Measurements from ENCODE around the gene ARG2. TPM values are rescaled to one million over a fixed set of nuclear protein-coding genes. Genes with fewer than 3 reads are reported as not detected.
"Not testable (repeated sequence)": the region's sequence is repeated elsewhere in the genome, so short reads cannot be mapped to it uniquely, and the experiment has no call there.

Gene ARG2
- total RNA-seq, 1 experiment from 2014 or later, result 26.4 TPM

DNA sequence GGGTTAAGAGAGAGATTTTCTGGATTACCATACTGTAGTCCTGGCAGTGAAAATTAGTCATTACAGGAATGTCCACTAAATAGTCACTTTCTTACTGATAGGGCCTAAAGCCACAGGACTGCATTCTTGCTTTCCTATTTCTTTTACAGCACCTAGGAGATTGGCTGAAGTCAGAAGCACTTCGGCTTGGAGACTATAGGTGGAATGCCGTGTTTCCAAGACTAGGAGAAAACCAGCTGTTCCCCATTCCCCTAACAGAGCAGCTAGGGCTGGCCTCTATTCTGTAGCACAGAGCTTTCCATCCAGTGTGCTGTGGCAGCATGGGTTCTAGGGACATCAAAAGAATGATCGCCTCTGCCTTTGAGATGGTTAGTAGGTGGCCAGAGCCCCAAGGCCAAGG, 34.7 kb upstream of the ARG2 start:
- no peak for DNase-seq (ENCODE audit: low read depth)

- DNase-seq (ENCODE audit: low read depth), result no peak
These were observed 33.4 kb upstream of the ARG2 start for GRCh38 chr14:67586369-67586768.

DNA sequence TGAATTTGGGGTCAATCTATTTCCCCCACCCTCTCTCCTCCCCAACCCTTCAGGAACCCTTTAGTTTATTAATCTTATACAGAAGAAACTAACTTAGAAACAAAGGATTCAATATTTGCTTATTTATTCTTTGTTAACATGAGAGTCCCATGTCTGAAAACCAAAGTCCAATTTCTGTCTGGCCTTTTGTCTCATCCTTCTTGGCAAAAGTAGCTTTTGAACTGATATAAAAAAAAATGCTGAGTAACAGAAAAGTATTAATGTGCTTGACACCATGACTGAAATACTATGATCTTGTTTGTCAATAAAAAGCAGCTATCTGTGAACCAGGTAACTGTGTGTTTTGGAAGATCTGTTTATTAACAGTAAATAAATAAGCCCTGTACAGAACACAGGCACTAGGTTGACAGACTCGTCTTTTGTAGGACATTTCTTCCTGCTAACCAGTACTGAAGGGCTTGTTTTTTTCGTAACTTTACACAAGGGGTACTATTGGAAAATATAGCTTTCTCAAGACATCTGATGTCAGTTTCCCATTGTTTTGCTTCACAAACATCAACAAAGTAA, 30.4 kb upstream of the ARG2 start:
- no peak for DNase-seq (ENCODE audit: low read depth)

GRCh38 chr14:67593650-67594049, 26.1 kb upstream of the ARG2 start:
- not testable (repeated sequence) for DNase-seq (ENCODE audit: low read depth)

DNA sequence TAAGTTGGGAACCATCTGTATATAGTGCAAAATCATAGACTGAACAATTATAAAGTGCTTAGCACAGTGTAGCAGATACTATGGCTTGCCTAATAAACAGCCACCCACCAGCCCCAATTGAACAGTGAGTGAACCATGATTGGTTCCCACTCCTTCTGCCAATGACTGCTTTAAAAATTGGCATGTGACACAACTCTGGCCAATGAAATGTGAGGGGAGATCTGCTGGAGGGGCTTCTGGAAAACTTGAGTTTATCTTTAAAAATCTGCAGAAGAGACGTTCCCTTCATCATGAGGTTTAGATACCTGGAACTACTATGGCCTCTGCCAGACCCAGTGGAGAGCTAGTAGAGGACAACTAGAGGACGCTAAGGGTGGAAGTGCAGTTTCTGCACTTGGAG, 24.3 kb upstream of the ARG2 start:
- DNase-seq (ENCODE audit: low read depth), result no peak

GRCh38 chr14:67599698-67600561, 19.8 kb upstream of the ARG2 start, which contains the start of gene PIGH:
PIGH (minus strand) TSS chr14:67600268; CDS start chr14:67600203, 65 bp downstream.
- peak; percentile 79 for DNase-seq (ENCODE audit: low read depth)

DNA sequence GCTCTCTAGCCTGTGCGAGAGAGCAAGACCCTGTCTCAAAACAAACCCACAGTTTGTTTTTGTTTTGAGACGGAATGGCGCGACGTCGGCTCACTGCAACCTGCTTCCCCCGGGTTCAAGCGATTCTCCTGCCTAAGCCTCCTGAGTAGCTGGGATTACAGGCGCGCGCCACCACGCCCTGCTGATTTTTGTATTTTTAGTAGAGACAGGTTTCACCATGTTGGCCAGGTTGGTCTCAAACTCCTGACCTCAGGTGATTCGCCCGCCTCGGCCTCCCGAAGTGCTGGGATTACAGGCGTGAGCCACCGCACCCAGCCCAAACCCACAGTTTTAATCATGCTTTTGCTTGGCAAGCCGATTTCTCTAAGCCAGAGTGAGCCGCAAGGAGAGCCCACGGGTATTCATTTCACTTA, 19.2 kb upstream of the ARG2 start:
- not testable (repeated sequence) for DNase-seq (ENCODE audit: low read depth)

GRCh38 chr14:67602076-67602475, 17.6 kb upstream of the ARG2 start:
- no peak for DNase-seq (ENCODE audit: low read depth)

DNA sequence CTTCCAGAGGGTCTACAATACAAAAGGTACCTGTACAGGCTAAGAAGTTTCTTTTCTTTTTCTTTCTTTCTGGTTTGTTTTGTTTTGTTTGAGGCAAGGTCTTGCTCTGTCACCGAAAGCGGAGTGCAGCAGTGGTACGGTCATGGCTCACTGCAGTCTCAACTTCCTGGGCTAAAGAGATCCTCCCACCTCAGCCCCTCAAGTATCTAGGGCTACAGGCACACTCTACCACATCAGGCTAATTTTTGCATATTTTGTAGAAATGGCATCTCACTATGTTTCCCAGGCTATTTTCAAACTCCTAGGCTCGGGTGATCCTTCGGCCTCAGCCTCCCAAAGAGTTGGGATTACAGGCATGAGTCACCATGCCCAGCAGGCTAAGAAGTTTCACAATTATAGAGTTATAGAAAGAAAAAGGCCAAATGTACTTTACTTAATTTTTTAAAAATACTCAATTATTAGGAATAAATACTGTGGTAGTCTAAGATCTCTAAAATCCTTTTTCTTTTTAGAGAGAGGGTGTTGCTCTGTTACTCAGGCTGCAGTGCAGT, 16.6 kb upstream of the ARG2 start:
- DNase-seq (ENCODE audit: low read depth), result peak; percentile 32

GRCh38 chr14:67607646-67608045, 12.1 kb upstream of the ARG2 start:
- DNase-seq (ENCODE audit: low read depth), result no peak

DNA sequence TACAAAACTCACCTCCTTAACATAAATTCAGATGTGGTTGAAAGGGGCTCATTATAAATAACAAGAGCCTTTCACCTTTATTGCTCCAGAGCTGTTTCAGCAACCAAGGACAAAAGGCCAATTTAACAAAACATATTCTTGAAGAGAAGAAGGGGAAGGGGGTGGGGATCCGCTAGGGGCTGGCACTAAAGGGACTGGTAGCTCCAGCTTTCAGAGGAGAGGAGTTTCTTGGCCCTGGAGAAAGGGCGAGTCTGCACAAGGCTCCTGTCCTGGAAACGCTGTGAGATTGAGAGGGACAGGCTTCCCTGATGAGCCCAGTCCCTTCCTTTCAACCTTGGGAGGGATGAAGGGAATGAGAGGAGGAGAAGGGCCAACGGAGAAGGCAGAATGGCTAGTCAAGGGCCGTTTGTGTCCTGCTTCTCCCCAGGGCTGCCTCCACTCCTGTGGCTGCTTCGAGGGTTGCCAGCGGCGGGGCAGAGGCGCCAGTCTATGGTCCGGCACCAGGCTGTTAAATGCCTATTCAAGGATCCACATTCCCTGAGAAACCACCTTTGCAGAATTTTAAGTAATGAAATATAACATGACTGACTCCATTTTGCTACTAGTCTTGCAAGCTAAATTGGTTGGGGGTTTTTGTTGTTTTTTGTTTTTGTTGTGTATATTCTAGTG, 9.9 kb upstream of the ARG2 start:
- DNase-seq (ENCODE audit: low read depth), result no peak

GRCh38 chr14:67610491-67610890, 9.2 kb upstream of the ARG2 start:
- DNase-seq (ENCODE audit: low read depth), result no peak

- DNase-seq (ENCODE audit: low read depth), result peak; percentile 87
These were observed 1.1 kb upstream of the ARG2 start for GRCh38 chr14:67618617-67619063.

- DNase-seq (ENCODE audit: low read depth), result peak; percentile 44
These were observed 581 bp downstream of the ARG2 start for GRCh38 chr14:67620217-67620785.

GRCh38 chr14:67622675-67623074, 3.0 kb downstream of the ARG2 start:
- peak; percentile 92 for DNase-seq (ENCODE audit: low read depth)

GRCh38 chr14:67623114-67623513, 3.4 kb downstream of the ARG2 start:
- peak; percentile 78 for DNase-seq (ENCODE audit: low read depth)

DNA sequence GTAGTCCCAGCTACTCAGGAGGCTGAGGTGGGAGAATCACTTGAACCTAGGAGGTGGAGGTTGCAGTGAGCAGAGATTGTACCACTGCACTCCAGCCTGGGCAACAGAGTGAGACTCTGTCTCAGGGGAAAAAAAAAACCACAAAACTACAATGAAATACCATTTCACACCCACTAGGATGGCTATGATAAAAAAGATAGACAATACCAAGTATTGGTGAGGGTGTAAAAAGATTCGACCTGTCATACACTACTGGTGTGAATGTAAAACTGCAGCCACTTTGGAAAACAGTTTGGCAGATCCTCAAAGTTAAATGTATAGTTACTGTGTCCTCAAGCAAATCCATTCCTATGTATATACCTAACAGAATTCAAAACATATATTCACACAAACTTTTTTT, 6.4 kb downstream of the ARG2 start:
- DNase-seq (ENCODE audit: low read depth), result not testable (repeated sequence)

- DNase-seq (ENCODE audit: low read depth), result no peak
These were observed 7.8 kb downstream of the ARG2 start for GRCh38 chr14:67627519-67627918.

DNA sequence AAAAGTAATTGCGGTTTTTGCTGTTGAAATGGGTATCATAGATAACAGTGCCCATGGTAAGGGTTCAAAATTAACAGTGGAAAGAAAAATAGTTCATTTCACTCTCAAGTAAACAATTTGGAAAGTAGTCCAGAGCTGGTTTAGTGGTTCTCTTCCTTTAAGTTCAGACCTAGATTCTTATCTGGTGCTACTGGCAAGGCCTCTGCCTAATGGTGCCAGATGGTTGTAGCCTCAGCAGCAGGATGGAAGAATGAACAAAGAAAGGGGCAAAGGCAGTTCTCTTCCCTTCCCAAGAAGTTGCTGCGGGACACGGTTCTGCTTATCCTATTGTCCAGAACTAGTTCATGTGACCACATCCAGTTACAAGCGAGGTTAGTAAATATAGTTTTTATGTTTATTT, 10.5 kb downstream of the ARG2 start:
- DNase-seq (ENCODE audit: low read depth), result no peak

DNA sequence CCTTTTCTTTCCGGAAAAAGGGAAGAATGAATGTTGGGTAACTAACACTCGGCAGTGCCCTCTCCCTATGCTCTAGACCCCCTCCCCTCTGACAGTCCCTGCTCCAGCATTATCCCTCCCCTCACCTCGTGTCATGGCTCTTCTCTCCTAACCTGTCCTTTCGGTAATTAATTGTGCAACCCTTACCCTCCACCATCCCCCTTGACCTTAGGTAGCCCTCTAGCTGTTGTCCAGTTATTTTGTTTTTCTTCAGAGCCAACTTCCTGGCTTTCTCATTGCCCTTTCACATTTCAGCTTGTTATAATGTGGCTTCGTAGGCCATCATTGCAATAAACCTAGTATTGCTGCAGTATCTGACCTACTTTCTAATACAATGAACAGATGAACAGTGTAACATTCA, 11.2 kb downstream of the ARG2 start:
- DNase-seq (ENCODE audit: low read depth), result no peak

DNA sequence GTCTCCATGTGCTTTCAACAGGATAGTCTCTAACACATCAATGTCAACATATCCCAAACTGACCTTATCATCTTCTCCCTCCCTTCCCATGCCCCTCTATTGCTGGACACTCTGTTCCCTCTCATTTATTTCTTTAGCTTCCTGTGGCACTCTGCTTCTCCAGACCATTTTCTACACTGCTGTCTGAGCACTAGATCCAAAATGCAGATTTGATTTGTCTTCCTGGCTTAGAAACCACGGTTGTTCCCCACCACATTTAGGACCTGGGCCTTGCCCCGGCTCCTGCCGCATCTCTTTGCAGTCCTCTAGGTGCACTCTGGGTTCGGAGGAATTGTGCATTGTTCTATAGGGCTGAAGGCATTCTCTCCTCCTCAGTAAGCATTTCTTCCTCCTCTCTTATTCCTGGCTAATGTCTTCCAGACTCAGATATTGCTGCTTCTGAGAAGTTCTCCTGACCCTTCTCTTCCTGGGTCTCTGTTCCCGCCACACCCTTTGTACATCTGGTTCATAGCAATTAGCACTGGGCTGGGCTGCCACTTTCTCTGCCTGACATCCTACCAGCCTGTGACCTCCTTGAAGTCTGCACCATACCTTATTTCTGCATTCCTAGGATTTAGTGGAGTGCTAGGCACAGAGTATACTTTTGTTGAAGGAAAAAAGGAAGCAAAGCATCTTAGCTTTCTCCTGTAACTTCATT, 13.9 kb downstream of the ARG2 start:
- DNase-seq (ENCODE audit: low read depth), result no peak

Data from M059J (cell line).